GM10266 (cell line): ENCODE measurements around the gene QRICH1.
A peak's percentile ranks its signal among the peaks of the same experiment; 100 is the strongest.

ENCODE experiments used
- DNase-seq: peaks from one replicate; pipeline ENCODE4 v3.0.0; 2012; ENCODE audit errors: extremely low spot score
- TF ChIP-seq, protein P1 (sequence below): IDR thresholded peaks from 2 replicates; pipeline ENCODE4 v1.5.1; 2012; ENCODE audit warnings: mild to moderate bottlenecking, low read depth; ENCODE audit not compliant: control insufficient read depth, insufficient read depth; ENCODE audit errors: missing control alignments

QRICH1 gene

DNA sequence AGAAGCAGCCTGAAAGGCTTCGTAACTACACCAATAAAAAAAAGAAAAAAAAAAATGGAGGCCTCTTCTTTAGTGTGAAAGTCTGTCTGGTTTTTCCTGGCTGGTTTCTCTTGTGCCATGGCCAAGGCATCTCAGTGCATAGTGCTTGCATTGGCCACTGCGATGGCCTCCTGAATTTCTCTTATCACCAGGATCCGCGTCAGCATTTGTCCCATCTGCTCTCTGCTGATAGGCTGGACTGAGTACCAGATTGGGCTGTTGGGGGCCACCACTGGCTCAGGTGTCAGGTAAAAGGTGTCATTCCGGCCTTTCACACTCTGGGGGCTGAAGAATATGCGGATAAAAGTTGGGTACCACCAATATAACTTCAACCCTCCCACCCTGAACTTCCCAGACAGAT is 63.5 kb downstream of the QRICH1 start:
- no peak for DNase-seq
- TF ChIP-seq, protein P1, sequence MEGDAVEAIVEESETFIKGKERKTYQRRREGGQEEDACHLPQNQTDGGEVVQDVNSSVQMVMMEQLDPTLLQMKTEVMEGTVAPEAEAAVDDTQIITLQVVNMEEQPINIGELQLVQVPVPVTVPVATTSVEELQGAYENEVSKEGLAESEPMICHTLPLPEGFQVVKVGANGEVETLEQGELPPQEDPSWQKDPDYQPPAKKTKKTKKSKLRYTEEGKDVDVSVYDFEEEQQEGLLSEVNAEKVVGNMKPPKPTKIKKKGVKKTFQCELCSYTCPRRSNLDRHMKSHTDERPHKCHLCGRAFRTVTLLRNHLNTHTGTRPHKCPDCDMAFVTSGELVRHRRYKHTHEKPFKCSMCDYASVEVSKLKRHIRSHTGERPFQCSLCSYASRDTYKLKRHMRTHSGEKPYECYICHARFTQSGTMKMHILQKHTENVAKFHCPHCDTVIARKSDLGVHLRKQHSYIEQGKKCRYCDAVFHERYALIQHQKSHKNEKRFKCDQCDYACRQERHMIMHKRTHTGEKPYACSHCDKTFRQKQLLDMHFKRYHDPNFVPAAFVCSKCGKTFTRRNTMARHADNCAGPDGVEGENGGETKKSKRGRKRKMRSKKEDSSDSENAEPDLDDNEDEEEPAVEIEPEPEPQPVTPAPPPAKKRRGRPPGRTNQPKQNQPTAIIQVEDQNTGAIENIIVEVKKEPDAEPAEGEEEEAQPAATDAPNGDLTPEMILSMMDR, result no peak

DNA sequence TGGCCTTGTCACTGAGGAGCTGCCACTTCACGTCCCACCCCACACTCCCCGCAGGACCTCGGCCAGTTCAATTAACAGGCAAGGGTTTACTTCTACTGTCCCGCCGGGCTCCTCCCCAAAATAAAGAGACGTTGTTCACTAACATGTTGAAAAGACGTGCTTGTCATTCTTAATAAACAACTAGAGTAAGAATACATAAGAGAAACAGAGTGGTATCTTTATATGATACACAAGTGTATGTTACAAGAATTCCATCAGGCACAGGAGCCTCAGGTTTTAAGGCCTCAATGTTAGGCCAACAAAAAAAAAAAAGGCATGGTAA is 64.3 kb downstream of the QRICH1 start:
- DNase-seq, result no peak
- TF ChIP-seq, protein P1, result no peak

DNA sequence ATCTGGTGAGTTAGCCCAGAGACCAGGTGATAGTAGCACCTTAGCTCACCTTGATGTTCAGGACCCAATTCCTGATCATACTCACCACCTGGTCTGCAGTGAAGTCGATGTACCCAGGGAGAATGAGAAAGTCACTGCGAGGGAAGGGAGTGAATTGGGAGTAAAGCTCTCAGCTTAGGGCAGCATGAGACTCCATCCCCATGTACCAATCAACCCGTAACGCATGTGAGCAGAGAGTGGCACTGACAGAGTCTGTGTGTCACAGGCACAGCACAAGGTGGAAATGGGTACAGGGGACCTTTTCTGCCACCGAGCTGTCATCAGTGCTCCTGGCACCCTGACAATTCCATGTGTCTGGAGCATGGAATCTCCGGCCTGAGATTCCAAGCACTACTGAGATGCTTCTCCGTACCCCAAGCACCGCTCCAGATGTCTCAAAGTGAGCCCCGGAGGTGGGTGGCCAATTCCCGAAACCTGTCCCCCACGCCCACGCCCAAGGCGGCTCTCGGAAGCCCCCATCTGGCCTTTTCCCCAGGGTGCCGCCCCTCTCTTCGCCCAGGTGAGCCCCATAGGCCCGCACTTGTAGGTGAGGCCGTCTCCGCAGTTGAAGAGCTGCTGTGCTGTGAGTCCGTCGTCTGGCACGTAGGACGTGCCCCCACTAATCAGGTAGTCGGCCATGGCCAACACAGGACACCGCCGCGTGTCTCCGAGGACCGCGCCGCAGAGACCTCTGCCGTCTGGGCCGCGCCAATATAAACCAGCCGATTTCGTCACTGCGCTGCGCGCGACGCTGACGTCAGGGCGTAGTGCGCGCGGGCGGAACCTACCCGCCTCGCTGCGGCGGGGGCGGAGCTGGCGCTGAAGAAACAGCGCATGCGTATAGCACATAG is 65.0 kb downstream of the QRICH1 start, which contains the start of gene IMPDH2:
TSS of gene IMPDH2 (minus strand) at position 726 of the 890 bp plus-strand sequence. CDS start at position 678, 48 bp downstream.
- peak; percentile 89 for DNase-seq
- TF ChIP-seq, protein P1, result peak; percentile 38

DNA sequence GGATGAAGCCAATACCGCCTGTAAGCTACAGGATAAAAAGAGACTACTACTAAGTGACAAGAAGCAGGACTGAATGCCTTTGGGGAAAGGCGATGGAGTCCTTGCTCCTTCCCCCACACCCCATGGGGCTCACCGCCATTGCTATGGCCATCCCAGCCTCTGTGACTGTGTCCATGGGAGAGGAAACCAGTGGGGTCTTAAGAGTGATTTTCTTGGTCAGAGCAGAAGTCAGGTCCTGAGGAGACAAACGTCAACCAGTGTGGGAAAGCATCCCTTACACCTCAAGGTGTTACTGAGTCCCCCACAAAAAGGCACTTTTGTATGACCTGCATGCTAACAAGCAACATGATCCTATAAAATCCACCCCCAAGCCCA is 65.6 kb downstream of the QRICH1 start:
- DNase-seq, result no peak
- TF ChIP-seq, protein P1, result no peak

DNA sequence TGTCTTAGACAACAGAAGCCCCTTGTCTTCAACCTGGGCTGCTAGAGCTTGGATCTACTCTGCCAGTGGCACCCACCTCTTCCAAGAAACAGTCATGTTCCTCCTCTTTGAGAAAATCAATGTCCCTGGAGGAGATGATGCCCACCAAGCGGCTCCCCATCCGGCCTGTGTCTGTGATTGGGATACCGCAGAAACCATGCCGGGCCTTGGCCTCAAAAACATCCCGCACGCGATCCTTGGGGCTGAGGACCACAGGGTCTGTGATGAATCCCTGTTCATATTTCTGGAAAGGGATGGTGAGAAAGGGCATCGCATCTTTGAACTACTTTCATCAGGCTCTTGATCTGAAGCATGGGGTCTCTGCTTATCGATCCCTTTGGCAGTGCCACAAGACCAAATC is 66.2 kb downstream of the QRICH1 start:
- TF ChIP-seq, protein P1, result no peak
- no peak for DNase-seq

DNA sequence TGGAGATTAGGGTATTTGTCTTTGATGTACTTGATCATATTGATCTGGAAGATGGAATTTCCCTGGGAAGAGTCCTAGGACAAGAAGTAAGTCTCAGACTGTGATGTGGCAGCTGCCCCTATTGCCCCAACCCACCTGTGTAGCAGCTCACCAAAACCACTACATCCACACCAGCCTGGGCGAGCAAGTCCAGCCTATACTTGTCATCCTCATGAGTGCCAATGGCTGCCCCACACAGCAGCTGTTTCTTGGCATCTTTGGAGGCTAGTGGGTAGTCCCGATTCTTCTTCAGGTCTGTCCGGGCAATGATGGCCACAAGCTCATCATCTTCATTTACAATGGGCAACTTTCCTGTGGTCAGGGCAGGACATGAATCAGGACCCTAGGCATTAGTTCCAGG is 67.3 kb downstream of the QRICH1 start:
- no peak for DNase-seq
- TF ChIP-seq, protein P1, result no peak

DNA sequence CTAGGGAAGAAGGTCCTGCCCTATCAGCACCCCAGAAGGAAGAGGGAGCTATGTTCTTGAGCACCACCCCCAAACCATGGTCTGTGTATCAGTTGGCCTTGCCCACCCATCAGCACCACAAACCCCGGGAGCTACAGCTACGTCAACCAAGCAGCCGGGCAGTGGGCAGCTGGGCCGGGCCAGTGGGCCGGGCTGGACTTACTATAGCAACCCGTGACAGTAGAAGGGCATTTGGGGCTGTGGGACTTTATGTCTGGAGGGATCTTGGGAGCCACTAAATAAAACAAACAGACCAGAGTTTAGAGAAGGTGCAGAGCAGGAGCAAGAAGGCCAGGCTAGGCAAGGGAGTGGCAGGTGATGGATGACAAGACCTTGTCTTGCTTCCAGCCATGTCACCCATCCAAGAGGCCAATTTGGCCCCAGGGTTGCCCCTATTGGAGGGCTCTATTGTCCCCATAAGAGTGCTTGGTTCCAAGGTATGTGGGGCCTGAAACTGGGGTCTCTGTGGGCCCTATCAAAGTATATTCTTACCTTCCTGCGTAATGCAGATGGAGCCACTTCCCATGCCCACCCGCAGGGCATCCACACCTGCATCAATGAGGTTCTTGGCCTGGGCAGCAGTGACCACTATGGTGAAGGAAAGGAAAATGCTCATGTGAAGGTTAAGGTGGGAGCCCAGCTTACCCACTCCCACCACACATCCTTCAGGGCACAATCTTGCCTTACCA is 67.9 kb downstream of the QRICH1 start:
- TF ChIP-seq, protein P1, result no peak

More for the DNA sequence above, 67.9 kb downstream of the QRICH1 start:
- DNase-seq, result no peak
